Ascending aorta (tissue), 2 donors: ENCODE data around the gene ITPKC. TPM values are rescaled to one million over a fixed set of nuclear protein-coding genes. Genes with fewer than 3 reads are reported as not detected.

Source experiments
- DNase-seq, 2 donors: peaks; one replicate each; pipeline ENCODE4 v3.0.0-alpha.2; 2019; ENCODE audit warnings: low spot score in 2 of 2
- H3K27ac ChIP-seq, 2 donors: fragments of 200-600 bp; sonication (generic); one replicate each; pipeline ENCODE4 v1.5.1; 2016 to 2017; ENCODE audit warnings: mild to moderate bottlenecking in 1 of 2
- H3K27me3 ChIP-seq: fragments of 200-600 bp; sonication (generic); one replicate; pipeline ENCODE4 v1.5.1; 2017
- H3K36me3 ChIP-seq, 2 donors: fragments of 200-600 bp; sonication (generic); one replicate each; pipeline ENCODE4 v1.5.1; 2016
- H3K4me1 ChIP-seq, 2 donors: fragments of 200-600 bp; sonication (generic); one replicate each; pipeline ENCODE4 v1.5.1; 2016 to 2017; ENCODE audit warnings: mild to moderate bottlenecking in 1 of 2
- H3K4me3 ChIP-seq, 2 donors: fragments of 200-600 bp; sonication (generic); one replicate each; pipeline ENCODE4 v1.5.1; 2016 to 2017; ENCODE audit warnings: mild to moderate bottlenecking in 1 of 2
- H3K9me3 ChIP-seq, 2 donors: fragments of 200-600 bp; sonication (generic); one replicate each; pipeline ENCODE4 v1.5.1; 2016
- intact Hi-C: fragments of 100-400 bp; cut with DNase I; formaldehyde crosslinking; loops from one replicate; pipeline ENCODE4 v1.15.1; 2023
- total RNA-seq: library from RNA; depleted of rRNA; stranded (reverse); fragments of >200 nt; gene quantifications from one replicate; pipeline ENCODE4 v1.1.0, GENCODE V29; 2016
- TF ChIP-seq, protein P1 (sequence below), 3 experiments: fragments of 200-600 bp in 2 of 3; fragments of 450-650 bp in 1 of 3; sonication (generic) in 2 of 3; IDR thresholded peaks; one replicate each; pipeline ENCODE4 v1.5.1; 2016 to 2019; ENCODE audit warnings: antibody characterized with exemption in 3 of 3, mild to moderate bottlenecking in 1 of 3, moderate library complexity in 1 of 3

The ITPKC gene
- total RNA-seq, 1 donor from 2014 or later = 60.7 TPM

DNA sequence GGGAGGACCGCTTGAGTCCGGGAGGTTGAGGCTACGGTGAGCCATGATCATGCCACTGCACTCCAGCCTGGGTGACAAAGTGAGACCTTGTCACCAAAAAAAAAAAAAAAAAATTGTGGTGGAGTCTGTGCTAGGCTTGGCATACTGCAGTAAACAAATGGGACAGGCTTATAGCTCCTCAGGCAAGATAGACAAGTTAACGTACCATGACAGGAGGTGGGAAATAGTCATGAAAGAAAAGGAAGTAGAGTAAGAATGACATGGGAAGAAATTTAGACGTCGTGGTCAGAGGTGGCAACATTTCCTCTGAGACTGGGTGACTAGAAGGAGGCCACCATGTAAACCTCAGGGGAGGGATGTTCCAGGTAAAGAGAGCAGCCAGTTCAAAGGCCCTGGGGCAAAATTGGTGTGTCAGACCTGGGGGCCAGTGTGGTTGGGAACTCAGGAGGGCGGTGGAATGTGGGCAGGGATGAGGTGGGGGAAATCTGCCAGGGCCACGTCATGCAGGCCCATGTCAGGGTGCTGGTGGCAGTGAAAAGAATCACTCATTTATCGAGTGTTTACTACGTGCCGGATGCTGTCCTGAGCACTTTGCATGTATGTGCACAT lies 39.7 kb downstream of the ITPKC start:
- TF ChIP-seq, protein P1, sequence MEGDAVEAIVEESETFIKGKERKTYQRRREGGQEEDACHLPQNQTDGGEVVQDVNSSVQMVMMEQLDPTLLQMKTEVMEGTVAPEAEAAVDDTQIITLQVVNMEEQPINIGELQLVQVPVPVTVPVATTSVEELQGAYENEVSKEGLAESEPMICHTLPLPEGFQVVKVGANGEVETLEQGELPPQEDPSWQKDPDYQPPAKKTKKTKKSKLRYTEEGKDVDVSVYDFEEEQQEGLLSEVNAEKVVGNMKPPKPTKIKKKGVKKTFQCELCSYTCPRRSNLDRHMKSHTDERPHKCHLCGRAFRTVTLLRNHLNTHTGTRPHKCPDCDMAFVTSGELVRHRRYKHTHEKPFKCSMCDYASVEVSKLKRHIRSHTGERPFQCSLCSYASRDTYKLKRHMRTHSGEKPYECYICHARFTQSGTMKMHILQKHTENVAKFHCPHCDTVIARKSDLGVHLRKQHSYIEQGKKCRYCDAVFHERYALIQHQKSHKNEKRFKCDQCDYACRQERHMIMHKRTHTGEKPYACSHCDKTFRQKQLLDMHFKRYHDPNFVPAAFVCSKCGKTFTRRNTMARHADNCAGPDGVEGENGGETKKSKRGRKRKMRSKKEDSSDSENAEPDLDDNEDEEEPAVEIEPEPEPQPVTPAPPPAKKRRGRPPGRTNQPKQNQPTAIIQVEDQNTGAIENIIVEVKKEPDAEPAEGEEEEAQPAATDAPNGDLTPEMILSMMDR (IDR thresholded peaks at IDR 0.05) = no peak
- peaks cover 49 to 54% of the 10 kb centered on the region in 2 donors for H3K36me3 ChIP-seq
- H3K27ac ChIP-seq = no peak overlapping the region
- no peak overlapping the region for H3K4me3 ChIP-seq
- DNase-seq = no peak
- intact Hi-C loops = no loop called here
- peaks cover 9 to 35% of the 10 kb centered on the region in 2 donors for H3K4me1 ChIP-seq
- no peaks in the 10 kb centered on the region for H3K9me3 ChIP-seq
- H3K27me3 ChIP-seq = no peaks in the 10 kb centered on the region

DNA sequence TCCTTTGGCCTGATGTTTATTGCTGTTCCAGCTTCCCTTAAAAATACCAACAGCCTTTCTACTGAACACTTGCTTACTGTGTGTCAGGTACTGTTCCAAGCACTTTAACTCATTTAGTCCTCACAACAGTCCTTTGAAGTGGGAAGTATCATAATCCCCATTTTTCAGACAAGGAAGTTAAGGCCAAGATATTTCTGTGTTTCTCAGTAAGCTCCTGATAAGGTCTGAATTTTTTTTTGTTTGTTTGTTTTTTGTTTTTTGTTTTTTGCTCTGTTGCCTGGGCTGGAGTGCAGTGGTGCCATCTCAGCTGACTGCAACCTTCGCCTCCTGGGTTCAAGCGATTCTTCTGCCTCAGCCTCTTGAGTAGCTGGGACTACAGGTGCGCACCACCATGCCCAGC lies 41.6 kb downstream of the ITPKC start:
- TF ChIP-seq, protein P1 (IDR thresholded peaks at IDR 0.05) = no peak
- peaks cover 4 to 23% of the 10 kb centered on the region in 2 donors for H3K4me1 ChIP-seq
- no peaks in the 10 kb centered on the region for H3K27me3 ChIP-seq
- peaks cover 67 to 73% of the 10 kb centered on the region in 2 donors for H3K36me3 ChIP-seq
- H3K9me3 ChIP-seq = no peaks in the 10 kb centered on the region
- H3K27ac ChIP-seq = no peak overlapping the region
- H3K4me3 ChIP-seq = no peak overlapping the region
- intact Hi-C loops = no loop called here
- no peak for DNase-seq

DNA sequence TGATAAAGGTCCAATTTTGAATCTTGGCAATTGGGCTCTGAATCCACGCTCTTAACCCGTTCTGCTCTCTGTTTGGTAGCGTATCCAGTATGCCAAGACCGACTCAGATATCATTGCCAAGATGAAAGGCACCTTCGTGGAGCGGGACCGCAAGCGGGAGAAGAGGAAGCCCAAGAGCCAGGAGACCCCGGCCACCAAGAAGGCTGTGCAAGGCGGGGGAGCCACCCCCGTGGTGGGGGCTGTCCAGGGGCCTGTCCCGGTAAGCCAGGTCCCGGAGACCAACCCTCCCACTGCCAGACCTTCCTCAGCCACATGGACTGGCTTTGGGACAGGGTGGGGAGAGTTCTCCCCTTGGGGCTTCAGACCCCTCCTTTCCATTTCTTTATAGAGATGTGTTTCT lies 42.4 kb downstream of the ITPKC start:
- DNase-seq = no peak
- H3K36me3 ChIP-seq = peaks cover 76 to 82% of the 10 kb centered on the region in 2 donors
- H3K27ac ChIP-seq = no peak overlapping the region
- no peaks in the 10 kb centered on the region for H3K9me3 ChIP-seq
- intact Hi-C loops = no loop called here
- no peaks in the 10 kb centered on the region for H3K27me3 ChIP-seq
- no peak overlapping the region for H3K4me3 ChIP-seq
- peaks cover 2 to 16% of the 10 kb centered on the region in 2 donors for H3K4me1 ChIP-seq
- TF ChIP-seq, protein P1 (IDR thresholded peaks at IDR 0.05) = no peak

DNA sequence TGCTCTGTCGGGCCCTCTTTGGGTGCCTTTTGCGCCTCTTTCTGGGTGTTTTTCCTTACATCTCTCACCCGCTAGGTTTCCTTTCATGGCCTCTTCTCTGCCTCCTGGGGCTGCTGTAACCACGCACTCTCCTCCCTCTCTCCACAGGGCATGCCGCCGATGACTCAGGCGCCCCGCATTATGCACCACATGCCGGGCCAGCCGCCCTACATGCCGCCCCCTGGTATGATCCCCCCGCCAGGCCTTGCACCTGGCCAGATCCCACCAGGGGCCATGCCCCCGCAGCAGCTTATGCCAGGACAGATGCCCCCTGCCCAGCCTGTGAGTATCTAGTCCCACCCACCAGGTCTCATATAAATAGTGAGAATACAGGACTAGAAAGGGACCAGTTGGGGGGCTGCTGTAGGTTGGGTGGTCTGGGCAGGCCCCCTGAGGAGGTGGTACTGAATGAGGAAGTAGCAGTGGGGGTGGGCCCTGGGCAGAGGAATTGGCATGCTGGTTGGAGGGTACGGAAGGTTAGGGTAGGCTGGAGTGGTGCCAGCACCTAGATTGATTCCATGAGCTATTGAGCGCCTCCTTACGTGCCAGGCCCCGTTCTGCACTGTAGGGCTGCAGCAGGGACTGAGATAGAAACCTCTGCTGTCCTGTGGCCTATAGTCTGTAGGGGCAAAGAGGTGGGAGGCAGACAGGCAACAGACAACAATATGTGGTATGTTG lies 46.0 kb downstream of the ITPKC start:
- TF ChIP-seq, protein P1 (IDR thresholded peaks at IDR 0.05) = no peak
- H3K9me3 ChIP-seq = no peaks in the 10 kb centered on the region
- no peak for DNase-seq
- no peaks in the 10 kb centered on the region for H3K27me3 ChIP-seq
- no peaks in the 10 kb centered on the region for H3K4me1 ChIP-seq
- peaks cover 84 to 93% of the 10 kb centered on the region in 2 donors for H3K36me3 ChIP-seq
- no peak overlapping the region for H3K4me3 ChIP-seq
- no peak overlapping the region for H3K27ac ChIP-seq
- intact Hi-C loops = no loop called here

DNA sequence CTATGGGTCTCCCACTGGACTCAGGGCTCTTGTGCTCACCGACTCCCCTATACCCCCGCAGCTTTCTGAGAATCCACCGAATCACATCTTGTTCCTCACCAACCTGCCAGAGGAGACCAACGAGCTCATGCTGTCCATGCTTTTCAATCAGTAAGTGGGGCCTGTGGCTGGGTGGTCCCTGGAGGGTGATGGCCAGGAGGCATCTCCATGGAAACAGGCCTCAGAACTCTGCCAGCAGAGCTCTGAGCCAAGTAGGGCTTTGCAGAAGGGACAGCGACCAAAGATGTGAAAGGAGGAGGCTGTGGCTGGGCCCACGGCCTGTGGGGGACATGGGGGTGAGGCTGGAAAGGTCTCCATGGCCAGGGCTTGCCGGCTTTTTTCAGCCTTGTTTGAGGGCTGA lies 46.6 kb downstream of the ITPKC start:
- peaks cover 78 to 87% of the 10 kb centered on the region in 2 donors for H3K36me3 ChIP-seq
- intact Hi-C loops = no loop called here

More for the DNA sequence above, 46.6 kb downstream of the ITPKC start:
- Histone ChIP-seq H3K4me1 (no peaks in the 10 kb centered on the region), H3K27me3 (no peaks in the 10 kb centered on the region), H3K27ac (no peak overlapping the region), H3K4me3 (no peak overlapping the region), H3K9me3 (no peaks in the 10 kb centered on the region)
- TF ChIP-seq, protein P1 (IDR thresholded peaks at IDR 0.05) = no peak
- DNase-seq = no peak
